Measurements from ENCODE around the gene ATP8B1. TPM values are rescaled to one million over a fixed set of nuclear protein-coding genes. Genes with fewer than 3 reads are reported as not detected.

The ATP8B1 gene
- total and polyA plus RNA-seq, 9 of the 15 experiments (the other 6 are each of a cell fraction or from before 2014, with no cell fraction given), result 0.01 to 0.22 (median 0.03) TPM; not detected in 3

- no TSS peak for BruUV-seq (replicated peaks)
- peaks cover 0 to 10% of the 10 kb centered on the region in 2 experiments; a peak in 3 of 5 replicates for H3K4me1 ChIP-seq (replicated peaks in 1 of 2; ENCODE audit: control insufficient read depth in 2 of 2, insufficient read depth in 2 of 2, low read length in 2 of 2)
- ATAC-seq, result no peak
- DNase-seq (ENCODE audit: extremely low read depth in 1 of 4, low spot score in 3 of 4), result no peak
- 44% methylated on average over 2 of the region's 2 CpGs for WGBS (ENCODE audit: insufficient coverage, low coverage, missing lambda C conversion rate)
- H3K4me3 ChIP-seq, result no peak overlapping the region
- H4K20me1 ChIP-seq (replicated peaks; ENCODE audit: control insufficient read depth, insufficient read depth, low read length), result no peaks in the 10 kb centered on the region
- H3K36me3 ChIP-seq (ENCODE audit: control insufficient read depth, insufficient read depth, low read length), result no peaks in the 10 kb centered on the region
- H3K4me2 ChIP-seq (ENCODE audit: insufficient read depth, low read length), result no peak overlapping the region
- in situ Hi-C loops (cut with MboI) (no loop called here), intact Hi-C loops (cut with micrococcal nuclease) (no loop called here)
- no peaks in the 10 kb centered on the region for H3K79me2 ChIP-seq (ENCODE audit: control insufficient read depth, insufficient read depth, low read length)
- H3K9me3 ChIP-seq (replicated peaks; ENCODE audit: control insufficient read depth, insufficient read depth, low read depth, low read length), result no peaks in the 10 kb centered on the region
- no peak overlapping the region for H2AFZ ChIP-seq (ENCODE audit: low read depth, low read length)
- CTCF ChIA-PET (ENCODE audit: low intra/inter-chr PET ratio), result no interaction called here
- no peaks in the 10 kb centered on the region for H3K9me1 ChIP-seq (ENCODE audit: control insufficient read depth, insufficient read depth, low read length)
- no peaks in the 10 kb centered on the region for H3K27me3 ChIP-seq (ENCODE audit: control insufficient read depth in 2 of 2, insufficient read depth in 2 of 2, low read length in 2 of 2)
- no peak overlapping the region for H3K27ac ChIP-seq (ENCODE audit: extremely low read depth, low read depth, low read length)
- no peak overlapping the region for H3K9ac ChIP-seq (ENCODE audit: insufficient read depth in 1 of 2, low read depth in 2 of 2, low read length in 2 of 2)
- POLR2A ChIA-PET, result no interaction called here
- FAIRE-seq, result no peak
- TF ChIP-seq NR1H2 (CRISPR knock-in tag; IDR thresholded peaks at IDR 0.05), result no peak
- no peak for TF ChIP-seq ZFX (CRISPR knock-in tag; IDR thresholded peaks at IDR 0.05)
- peak in 1 of 2 experiments; percentile 55; a peak in 1 of 4 replicates for TF ChIP-seq KDM1A (IDR thresholded peaks at IDR 0.05)
- no peak for TF ChIP-seq ZC3H11A (IDR thresholded peaks at IDR 0.05; ENCODE audit: low read depth, low read length)
- TF ChIP-seq ZBTB17 (CRISPR knock-in tag; IDR thresholded peaks at IDR 0.05), result no peak
- TF ChIP-seq RBM25 (IDR thresholded peaks at IDR 0.05; ENCODE audit: low read depth, low read length, severe bottlenecking), result peak; percentile 80
- no peak for TF ChIP-seq GTF3C2 (IDR thresholded peaks at IDR 0.05; ENCODE audit: borderline replicate concordance, extremely low read depth, insufficient read length)
- no peak for TF ChIP-seq MYBL2 (IDR thresholded peaks at IDR 0.05; ENCODE audit: low read depth)
- no peak for TF ChIP-seq MYBL2 (CRISPR knock-in tag; IDR thresholded peaks at IDR 0.05; ENCODE audit: borderline replicate concordance)
- no peak for TF ChIP-seq ZNF561 (CRISPR knock-in tag; conservative IDR thresholded peaks at IDR 0.05)
- no peak for TF ChIP-seq ZNF583 (CRISPR knock-in tag; IDR thresholded peaks at IDR 0.05)
- TF ChIP-seq BCOR (IDR thresholded peaks at IDR 0.05), result peak; percentile 66
- TF ChIP-seq TFE3 (CRISPR knock-in tag; IDR thresholded peaks at IDR 0.05), result no peak
- TF ChIP-seq HSF4 (CRISPR knock-in tag; IDR thresholded peaks at IDR 0.05; ENCODE audit: borderline replicate concordance), result no peak
- TF ChIP-seq SPI1 (IDR thresholded peaks at IDR 0.05; ENCODE audit: borderline replicate concordance, low read depth, low read length), result no peak
- TF ChIP-seq DACH1 (IDR thresholded peaks at IDR 0.05; ENCODE audit: partially characterized antibody), result no peak
- no peak for TF ChIP-seq BRD9 (IDR thresholded peaks at IDR 0.05; ENCODE audit: low read depth, partially characterized antibody)
- no peak for TF ChIP-seq ZNF717 (CRISPR knock-in tag; IDR thresholded peaks at IDR 0.05)
- TF ChIP-seq CHD1 (IDR thresholded peaks at IDR 0.05; ENCODE audit: low read length), result no peak
- TF ChIP-seq RNF2 (IDR thresholded peaks at IDR 0.05), result no peak
- no peak for TF ChIP-seq NELFE (IDR thresholded peaks at IDR 0.05; ENCODE audit: insufficient read depth, insufficient read length)
- no peak for TF ChIP-seq MEF2A (IDR thresholded peaks at IDR 0.05; ENCODE audit: control insufficient read depth, low read depth, low read length)
- TF ChIP-seq MYNN (IDR thresholded peaks at IDR 0.05), result no peak
- TF ChIP-seq MYNN (CRISPR knock-in tag; IDR thresholded peaks at IDR 0.05), result no peak
Measured at GRCh38 chr18:57814555-57814954, 11.4 kb upstream of the ATP8B1 start.
